C4-2B (cell line): Measurements from ENCODE around the gene UNCX.
"Not testable (repeated sequence)": the region's sequence is repeated elsewhere in the genome, so short reads cannot be mapped to it uniquely, and the experiment has no call there.

Experiments used
- H3K27ac ChIP-seq: fragments of 450-650 bp; 2 replicates; pipeline ENCODE4 v1.5.1; 2017
- ZFX ChIP-seq: fragments of 450-650 bp; IDR thresholded peaks from 2 replicates; pipeline ENCODE4 v1.6.1; 2017
- TF ChIP-seq, protein P1 (sequence below): fragments of 450-650 bp; conservative IDR thresholded peaks from 2 replicates; pipeline ENCODE4 v1.5.1; 2017; ENCODE audit warnings: mild to moderate bottlenecking

Gene UNCX

DNA sequence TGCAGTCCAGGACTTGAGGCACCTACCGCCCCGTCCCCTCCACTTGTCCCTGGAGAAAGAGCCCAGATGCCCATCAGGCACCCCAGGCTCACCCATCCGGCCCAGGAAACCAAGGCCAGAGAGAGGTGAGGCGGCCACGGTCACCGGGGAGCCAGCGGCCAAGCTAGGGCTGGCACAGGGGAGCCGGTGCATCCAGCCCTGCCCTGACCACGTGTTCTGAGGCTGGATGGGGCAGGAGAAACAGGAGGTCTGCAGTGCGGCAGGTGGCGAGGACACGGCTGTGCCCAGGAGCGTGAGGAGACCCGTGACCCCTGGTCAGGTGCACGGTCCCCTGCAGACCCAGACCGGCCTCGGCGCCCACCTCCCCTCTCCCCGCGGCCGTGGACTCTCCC is 27.6 kb downstream of the UNCX start:
- TF ChIP-seq, protein P1, sequence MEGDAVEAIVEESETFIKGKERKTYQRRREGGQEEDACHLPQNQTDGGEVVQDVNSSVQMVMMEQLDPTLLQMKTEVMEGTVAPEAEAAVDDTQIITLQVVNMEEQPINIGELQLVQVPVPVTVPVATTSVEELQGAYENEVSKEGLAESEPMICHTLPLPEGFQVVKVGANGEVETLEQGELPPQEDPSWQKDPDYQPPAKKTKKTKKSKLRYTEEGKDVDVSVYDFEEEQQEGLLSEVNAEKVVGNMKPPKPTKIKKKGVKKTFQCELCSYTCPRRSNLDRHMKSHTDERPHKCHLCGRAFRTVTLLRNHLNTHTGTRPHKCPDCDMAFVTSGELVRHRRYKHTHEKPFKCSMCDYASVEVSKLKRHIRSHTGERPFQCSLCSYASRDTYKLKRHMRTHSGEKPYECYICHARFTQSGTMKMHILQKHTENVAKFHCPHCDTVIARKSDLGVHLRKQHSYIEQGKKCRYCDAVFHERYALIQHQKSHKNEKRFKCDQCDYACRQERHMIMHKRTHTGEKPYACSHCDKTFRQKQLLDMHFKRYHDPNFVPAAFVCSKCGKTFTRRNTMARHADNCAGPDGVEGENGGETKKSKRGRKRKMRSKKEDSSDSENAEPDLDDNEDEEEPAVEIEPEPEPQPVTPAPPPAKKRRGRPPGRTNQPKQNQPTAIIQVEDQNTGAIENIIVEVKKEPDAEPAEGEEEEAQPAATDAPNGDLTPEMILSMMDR: no peak
- no peak for TF ChIP-seq ZFX
- H3K27ac ChIP-seq: no peak overlapping the region

DNA sequence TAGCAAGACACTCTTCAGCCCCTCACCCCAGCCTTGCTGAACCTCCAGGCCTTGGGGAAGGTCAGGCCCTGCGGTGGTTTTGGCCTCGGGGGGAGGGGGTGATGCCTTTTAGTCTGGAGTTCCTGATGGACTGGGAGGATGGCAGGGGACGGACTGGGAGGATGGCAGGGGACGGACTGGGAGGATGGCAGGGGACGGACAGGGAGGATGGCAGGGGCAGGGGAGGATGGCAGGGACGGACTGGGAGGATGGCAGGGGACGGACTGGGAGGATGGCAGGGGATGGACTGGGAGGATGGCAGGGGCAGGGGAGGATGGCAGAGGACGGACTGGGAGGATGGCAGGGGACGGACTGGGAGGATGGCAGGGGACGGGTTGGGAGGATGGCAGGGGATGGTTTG is 28.4 kb downstream of the UNCX start:
- H3K27ac ChIP-seq: not testable (repeated sequence)

DNA sequence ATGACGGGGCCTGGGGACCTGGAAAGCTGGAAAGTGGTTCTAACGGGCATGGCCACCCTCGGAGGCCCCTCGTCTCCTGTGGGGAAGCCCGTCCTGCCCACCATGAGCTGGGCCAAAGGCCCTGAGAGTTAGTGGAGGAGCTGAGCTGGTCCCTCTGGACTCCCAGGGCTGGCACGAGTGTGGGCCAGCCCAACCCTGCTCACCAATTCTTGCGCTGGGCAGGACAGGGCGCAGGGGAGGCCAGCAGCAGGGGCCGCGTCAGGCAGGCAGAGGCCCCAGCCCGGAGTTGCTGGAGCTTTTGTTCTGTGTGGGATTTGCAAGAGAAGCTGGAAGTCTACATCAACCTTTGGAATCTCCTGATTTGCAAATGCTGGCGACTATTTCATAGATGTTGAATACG is 29.8 kb downstream of the UNCX start:
- no peak overlapping the region for H3K27ac ChIP-seq
- no peak for TF ChIP-seq ZFX

DNA sequence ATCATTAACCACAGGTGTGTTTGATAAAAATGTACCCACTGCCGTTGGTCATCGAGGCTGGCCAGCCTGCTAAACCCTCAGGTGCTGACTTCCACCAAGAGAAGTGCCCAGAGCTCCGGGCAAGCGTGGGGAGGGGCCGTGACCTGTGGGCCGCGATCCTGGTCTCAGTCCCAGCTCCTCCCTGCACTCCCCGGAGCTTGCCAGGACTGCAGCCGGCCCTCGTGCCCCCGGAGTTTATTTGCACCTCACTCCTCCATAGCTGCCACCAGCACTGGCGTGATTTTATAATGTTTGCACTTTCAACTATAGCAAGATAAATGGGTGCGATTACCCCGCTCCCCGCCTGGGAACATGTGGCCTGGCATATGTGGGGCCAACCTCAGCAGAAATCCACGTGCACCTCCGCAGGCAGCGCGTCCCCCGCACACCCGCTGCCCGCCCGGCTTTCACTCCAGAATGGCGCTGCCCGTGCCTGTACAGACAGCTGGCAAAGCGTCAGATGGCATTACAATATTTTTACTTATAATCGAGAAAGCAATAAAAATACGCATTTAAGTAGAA is 30.8 kb downstream of the UNCX start:
- H3K27ac ChIP-seq: no peak overlapping the region
- TF ChIP-seq ZFX: no peak

DNA sequence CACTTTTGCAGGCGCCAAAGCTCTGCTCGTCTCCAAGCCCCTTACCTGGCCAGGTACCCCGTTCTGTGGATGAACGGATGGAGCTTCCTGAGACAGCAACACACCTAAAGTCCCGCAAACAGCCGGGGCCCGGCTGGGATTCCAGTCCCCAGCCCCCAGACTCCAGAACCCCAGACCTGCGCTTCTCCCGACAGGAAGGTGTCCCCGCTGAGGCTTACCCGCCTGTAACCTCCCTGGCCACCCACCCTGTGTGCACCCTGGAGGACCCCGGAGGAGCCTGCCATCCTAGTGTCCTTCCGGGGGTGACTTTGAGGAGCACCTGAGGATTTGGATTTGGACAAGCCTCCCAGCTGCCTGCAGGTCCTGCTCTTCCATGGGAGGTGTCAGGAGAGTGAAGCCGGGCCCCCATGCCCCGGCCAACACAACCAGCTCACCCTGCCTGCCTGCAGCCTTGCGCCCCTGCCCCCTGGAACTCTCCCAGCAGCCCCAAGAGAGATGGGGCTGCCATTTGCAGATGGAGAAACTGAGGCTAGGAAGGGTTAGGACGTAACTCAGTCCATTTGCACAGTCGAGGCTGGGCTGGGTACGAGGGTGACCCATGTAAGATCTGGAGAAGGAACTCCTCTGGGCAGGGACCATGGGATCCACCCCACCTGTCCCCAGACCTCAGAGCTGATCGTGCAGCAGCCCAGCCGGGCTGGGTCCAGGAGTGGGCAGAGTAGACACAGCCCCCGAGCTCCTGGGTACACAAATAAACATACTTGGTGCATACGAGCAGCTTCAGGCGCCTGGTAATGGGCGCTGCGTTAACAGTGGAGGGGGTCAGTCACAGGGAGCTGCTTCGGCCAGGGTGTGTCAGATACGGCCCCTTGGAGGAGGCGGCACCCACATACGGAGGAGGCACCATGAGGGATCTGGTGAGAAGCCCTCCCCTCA is 31.9 kb downstream of the UNCX start:
- TF ChIP-seq ZFX: no peak
- TF ChIP-seq, protein P1: no peak
- H3K27ac ChIP-seq: no peak overlapping the region

DNA sequence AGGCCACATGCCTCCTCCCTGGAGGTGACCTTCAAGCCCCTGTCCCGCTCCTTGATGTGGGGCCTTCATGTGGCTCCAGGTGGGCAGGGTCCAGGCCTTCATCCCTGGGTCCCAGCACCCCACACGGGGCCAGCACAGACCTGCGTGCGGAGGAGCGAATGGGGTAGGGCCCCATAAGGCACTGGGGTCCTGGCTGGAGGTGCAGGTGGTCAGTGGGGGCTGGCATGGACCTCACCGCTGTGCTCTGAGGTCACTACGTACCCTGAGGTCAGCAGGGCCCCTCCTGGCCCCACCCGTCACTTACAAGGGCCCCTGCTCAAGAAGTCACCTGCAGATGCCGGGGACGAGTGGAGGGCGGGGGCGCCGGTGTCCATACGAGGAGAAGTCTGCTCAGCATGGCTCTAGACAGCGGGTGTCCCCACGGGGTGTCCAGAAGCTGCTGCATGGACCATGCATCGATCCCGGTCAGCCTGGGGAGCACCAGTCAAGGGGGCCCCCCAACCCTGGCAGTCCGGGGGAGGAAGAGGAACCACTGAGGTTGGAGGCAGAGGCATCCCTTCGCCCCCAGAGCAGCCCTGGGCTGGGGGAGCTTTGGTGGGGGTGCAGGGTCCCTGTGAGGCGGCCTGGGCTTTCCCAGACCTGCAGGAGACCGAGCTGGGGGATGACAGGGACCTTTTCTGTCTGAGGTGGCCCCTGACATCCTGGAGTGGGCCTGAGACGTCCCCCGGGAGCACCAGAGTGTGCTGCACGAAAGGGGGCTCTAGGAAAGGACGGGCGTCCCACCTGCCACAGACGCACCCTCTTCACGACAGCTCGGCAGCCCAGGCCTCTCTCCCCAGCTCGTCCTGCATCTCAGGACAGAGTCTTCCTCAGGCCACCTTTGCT is 34.6 kb downstream of the UNCX start:
- TF ChIP-seq, protein P1: no peak
- no peak for TF ChIP-seq ZFX
- H3K27ac ChIP-seq: no peak overlapping the region

DNA sequence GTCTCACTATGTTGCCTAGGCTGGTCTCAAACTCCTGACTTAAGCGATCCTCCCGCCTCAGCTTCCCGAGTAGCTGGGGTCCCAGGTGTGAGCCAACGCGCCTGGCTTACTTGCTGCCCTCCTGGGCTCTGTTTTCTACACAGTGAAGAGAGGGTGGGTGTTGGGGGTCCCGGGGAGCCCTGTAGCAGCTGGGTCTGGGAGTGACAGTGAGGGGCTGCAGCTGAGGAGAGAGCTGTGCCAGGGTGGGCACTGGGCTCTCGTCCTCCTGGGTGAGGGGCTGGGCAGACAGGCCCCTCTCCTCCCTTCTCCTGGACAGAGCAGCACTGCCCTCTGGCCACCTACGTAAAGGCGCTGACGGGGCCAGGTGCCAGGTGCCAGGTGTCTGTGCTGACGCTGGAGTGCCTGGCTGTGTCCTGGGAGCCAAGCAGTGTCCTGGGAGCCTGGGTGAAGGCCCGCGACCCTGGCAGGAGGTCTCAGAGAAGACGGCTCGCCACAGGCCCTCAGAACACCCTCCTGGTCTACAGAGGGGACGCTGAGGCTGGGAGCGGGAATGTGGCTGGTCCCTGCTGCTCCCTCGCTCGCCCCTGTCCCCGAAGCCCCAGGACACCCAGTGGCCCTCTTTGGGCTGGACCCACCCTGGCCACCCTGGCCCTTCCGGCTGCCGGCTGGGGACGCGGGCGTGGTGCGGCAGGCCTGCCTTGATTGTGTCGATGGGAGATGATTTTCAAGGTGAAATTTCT is 35.6 kb downstream of the UNCX start:
- no peak overlapping the region for H3K27ac ChIP-seq
- TF ChIP-seq, protein P1: no peak
- TF ChIP-seq ZFX: no peak

DNA sequence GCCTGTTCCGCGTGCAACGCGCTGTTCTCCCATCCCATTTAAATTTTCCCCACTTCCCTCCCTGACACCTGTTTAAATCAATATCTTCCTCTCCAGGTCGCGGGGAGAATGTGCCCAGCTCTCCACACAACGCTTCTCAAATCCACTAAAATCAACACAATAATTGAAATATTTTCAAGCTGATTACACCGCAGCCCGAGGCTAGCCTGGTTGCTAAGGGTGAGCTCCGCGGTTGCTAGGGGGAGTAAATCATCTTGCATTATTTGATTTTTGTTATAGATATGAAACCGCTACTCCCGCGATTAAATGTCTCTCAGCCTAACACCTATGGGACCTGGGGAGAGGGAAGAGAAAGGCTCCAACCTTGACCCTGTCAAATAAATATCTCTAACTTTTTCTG is 36.2 kb downstream of the UNCX start:
- no peak for TF ChIP-seq ZFX
- TF ChIP-seq, protein P1: no peak
- no peak overlapping the region for H3K27ac ChIP-seq
